BJ (cell line): ENCODE results near the gene PGAP2. TPM values are rescaled to one million over a fixed set of nuclear protein-coding genes. Genes with fewer than 3 reads are reported as not detected.
"Not testable (repeated sequence)": the region's sequence is repeated elsewhere in the genome, so short reads cannot be mapped to it uniquely, and the experiment has no call there.

Experiments
- CTCF ChIA-PET: fragments of 350-600 bp; formaldehyde crosslinking; extraction: SDS; loops from one replicate; lab custom pipeline; 2021; ENCODE audit warnings: antibody characterized with exemption, inconsistent platforms; lab: Yijun Ruan, JAX
- POLR2A ChIA-PET: fragments of 300-600 bp; sonication (Branson Sonifier 250); formaldehyde crosslinking; extraction: SDS; loops from one replicate; lab custom pipeline; 2021; ENCODE audit warnings: antibody characterized with exemption; lab: Charles Lee
- DNase-seq: peaks from one replicate; pipeline ENCODE4 v3.0.0-alpha.2; 2011; ENCODE audit warnings: low read depth
- H3K27me3 ChIP-seq: 2 replicates; pipeline ENCODE4 v1.6.0; 2011; ENCODE audit warnings: low read length; ENCODE audit not compliant: control insufficient read depth, insufficient read depth
- H3K36me3 ChIP-seq: 2 replicates; pipeline ENCODE4 v1.5.1; 2011; ENCODE audit warnings: low read length; ENCODE audit not compliant: control insufficient read depth, insufficient read depth
- H3K4me3 ChIP-seq: 2 replicates; pipeline ENCODE4 v1.5.1; 2011; ENCODE audit warnings: low read depth, mild to moderate bottlenecking, control low read depth, low read length
- polyA minus RNA-seq: library from RNA; depleted of rRNA, polyadenylated mRNA; stranded (reverse); fragments of >200 nt; gene quantifications from 2 replicates; pipeline ENCODE4 v1.2.3, GENCODE V29; 2011; rRNA and poly(A)+ RNA removed
- polyA plus RNA-seq: library from polyadenylated mRNA; depleted of rRNA; stranded (reverse); fragments of >200 nt; gene quantifications from 2 replicates; pipeline ENCODE4 v1.2.3, GENCODE V29; 2011; rRNA removed
- TF ChIP-seq, protein P1 (sequence below): IDR thresholded peaks from 2 replicates; pipeline ENCODE4 v1.5.1; 2011; ENCODE audit warnings: low read depth, mild to moderate bottlenecking, control low read depth, inconsistent platforms, low read length, moderate library complexity; ENCODE audit not compliant: insufficient read depth

Gene PGAP2
- polyA plus RNA-seq (22.3 and 34.9 TPM in 2 replicates), polyA minus RNA-seq (17.0 and 20.0 TPM in 2 replicates)

DNA sequence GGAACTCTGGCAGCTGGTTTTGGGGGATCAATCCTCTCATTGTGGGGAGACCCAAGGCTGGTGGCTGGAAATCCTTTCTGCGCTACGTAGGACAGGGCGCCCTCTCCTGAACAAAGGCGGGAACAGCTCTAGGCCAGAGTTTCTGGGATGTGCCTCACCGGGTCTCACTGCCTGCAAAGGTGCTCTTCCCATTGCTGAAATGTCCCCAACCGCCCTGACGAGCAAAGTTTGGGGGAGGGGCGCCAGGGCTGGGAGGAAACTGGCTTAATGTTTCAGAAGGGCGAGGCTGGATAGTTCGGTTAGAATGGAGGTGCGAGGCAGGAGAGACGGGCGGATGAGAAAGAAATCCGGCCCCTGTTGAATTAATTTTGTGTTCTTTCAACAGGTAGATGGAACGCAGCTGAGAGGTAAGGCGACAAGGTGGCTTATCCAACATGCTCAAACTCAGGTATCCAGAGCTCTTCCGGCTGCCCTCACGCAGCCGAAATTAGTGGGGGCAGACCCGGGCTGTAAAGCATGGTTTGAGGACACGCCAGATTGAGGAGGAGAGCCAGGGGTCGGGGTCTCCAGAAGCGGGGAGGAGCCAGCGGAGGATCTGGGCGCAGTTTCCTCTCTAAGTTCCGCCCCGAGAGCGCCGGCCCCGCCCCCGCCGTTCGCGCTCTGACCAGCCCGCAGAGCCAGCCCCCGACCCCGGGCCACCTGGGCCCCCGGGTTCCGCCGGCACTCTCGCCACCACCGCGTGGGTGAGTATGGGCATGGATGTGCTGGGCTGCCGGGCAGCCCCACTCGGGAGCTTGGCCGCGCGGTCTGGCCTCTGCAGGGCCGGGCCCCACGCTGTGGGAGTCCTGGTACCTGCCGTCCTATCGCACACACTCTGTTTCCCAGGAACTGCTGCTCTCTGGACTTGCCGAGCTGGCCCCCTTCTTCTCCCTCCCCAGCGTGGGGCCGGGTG lies at the start of gene PGAP2:
Gene PGAP2 (plus strand): TSS at position 652 of the 952 bp plus-strand sequence. CDS start 2,700 bp downstream, outside the sequence.
- Histone ChIP-seq H3K4me3 (peak within 1 kb of the TSS; percentile 80), H3K36me3 (no peaks in the 10 kb centered on the region), H3K27me3 (no peaks in the 10 kb centered on the region)
- TF ChIP-seq, protein P1, sequence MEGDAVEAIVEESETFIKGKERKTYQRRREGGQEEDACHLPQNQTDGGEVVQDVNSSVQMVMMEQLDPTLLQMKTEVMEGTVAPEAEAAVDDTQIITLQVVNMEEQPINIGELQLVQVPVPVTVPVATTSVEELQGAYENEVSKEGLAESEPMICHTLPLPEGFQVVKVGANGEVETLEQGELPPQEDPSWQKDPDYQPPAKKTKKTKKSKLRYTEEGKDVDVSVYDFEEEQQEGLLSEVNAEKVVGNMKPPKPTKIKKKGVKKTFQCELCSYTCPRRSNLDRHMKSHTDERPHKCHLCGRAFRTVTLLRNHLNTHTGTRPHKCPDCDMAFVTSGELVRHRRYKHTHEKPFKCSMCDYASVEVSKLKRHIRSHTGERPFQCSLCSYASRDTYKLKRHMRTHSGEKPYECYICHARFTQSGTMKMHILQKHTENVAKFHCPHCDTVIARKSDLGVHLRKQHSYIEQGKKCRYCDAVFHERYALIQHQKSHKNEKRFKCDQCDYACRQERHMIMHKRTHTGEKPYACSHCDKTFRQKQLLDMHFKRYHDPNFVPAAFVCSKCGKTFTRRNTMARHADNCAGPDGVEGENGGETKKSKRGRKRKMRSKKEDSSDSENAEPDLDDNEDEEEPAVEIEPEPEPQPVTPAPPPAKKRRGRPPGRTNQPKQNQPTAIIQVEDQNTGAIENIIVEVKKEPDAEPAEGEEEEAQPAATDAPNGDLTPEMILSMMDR = peak; percentile 88
- POLR2A ChIA-PET = interaction anchor here (0.7 kb wide), 1 partner anchor 10 kb away, joined by 3 read pairs; no protein-coding TSS in a partner anchor
- CTCF ChIA-PET = interaction anchor here (0.8 to 4.1 kb wide), 35 partner anchors 9 to 385 kb away, joined by 3 to 30 read pairs (median 6); partner anchors contain the start of genes NUP98 and RHOG
- no peak for DNase-seq

GRCh38 chr11:3764266-3764665 lies 44.1 kb upstream of the PGAP2 start:
- Histone ChIP-seq H3K27me3 (no peaks in the 10 kb centered on the region), H3K4me3 (no peak overlapping the region), H3K36me3 (peaks cover 21% of the 10 kb centered on the region)
- ChIA-PET POLR2A (no interaction called here), CTCF (no interaction called here)
- DNase-seq = no peak
- TF ChIP-seq, protein P1 = no peak

DNA sequence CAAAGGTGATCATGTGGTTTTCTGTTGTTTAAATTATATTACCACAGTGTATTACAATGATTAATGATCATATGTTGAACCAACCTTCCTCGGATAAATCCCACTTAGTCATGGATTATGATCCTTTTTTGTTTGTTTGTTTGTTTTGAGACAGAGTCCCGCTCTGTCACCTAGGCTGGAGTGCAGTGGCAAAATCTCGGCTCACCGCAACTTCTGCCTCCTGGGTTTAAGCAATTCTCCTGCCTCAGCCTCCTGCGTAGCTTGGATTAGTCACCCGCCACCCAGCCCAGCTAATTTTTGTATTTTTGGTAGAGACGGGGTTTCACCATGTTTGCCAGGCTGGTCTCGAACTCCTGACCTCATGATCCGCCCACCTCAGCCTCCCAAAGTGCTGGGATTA lies 41.5 kb upstream of the PGAP2 start:
- POLR2A ChIA-PET, H3K27me3 ChIP-seq, CTCF ChIA-PET, H3K4me3 ChIP-seq, DNase-seq: not testable (repeated sequence)
- peaks cover 23% of the 10 kb centered on the region for H3K36me3 ChIP-seq

DNA sequence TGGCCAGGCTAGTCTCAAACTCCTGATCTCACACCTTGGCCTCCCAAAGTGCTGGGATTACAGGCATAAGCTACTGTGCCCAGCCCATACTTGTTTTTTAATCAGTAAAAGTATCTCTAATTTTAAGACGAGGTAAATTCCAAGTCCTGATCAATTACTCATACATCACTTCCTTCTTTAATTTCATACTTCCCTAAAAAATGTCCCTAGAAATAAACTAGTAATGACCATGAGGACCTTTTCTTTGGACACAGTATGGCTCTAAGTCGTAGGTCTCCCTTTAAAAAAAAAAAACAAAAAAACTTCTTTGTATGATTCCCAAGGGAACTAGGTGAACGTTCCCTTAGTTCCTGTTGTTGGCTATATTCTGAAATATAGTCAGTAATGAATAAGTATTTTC lies 40.8 kb upstream of the PGAP2 start:
- peaks cover 23% of the 10 kb centered on the region for H3K36me3 ChIP-seq
- no peak overlapping the region for H3K4me3 ChIP-seq
- TF ChIP-seq, protein P1 = no peak
- ChIA-PET POLR2A (no interaction called here), CTCF (no interaction called here)
- no peak for DNase-seq
- no peaks in the 10 kb centered on the region for H3K27me3 ChIP-seq

GRCh38 chr11:3773180-3773579 lies 35.2 kb upstream of the PGAP2 start:
- CTCF ChIA-PET = interaction anchor here (1.4 kb wide), 2 partner anchors 33 to 35 kb away, joined by 3 to 6 read pairs; partner anchors contain the start of gene PGAP2
- Histone ChIP-seq H3K27me3 (no peaks in the 10 kb centered on the region), H3K4me3 (no peak overlapping the region), H3K36me3 (peaks cover 17% of the 10 kb centered on the region)
- TF ChIP-seq, protein P1 = no peak
- DNase-seq = no peak
- POLR2A ChIA-PET = no interaction called here
